KOPT-K1 (cell line): ENCODE data around the gene TGFBR1.
"Not testable (repeated sequence)": the region's sequence is repeated elsewhere in the genome, so short reads cannot be mapped to it uniquely, and the experiment has no call there.

Experiments
- H3K27ac ChIP-seq: fragments of 200-600 bp; sonication (generic); 2 replicates; pipeline ENCODE4 v1.5.1; 2016; ENCODE audit warnings: antibody characterized with exemption, mild to moderate bottlenecking, low read depth, low read length; ENCODE audit not compliant: poor library complexity, severe bottlenecking
- H3K36me3 ChIP-seq: fragments of 200-600 bp; sonication (generic); 2 replicates; pipeline ENCODE4 v1.5.1; 2017; ENCODE audit warnings: antibody characterized with exemption, mild to moderate bottlenecking, low read length, moderate library complexity; ENCODE audit not compliant: insufficient read depth
- H3K9me3 ChIP-seq: fragments of 200-600 bp; sonication (generic); 2 replicates; pipeline ENCODE4 v1.5.1; 2017; ENCODE audit warnings: antibody characterized with exemption, low read length, mild to moderate bottlenecking; ENCODE audit not compliant: insufficient read depth, poor library complexity, severe bottlenecking

TGFBR1 gene

DNA sequence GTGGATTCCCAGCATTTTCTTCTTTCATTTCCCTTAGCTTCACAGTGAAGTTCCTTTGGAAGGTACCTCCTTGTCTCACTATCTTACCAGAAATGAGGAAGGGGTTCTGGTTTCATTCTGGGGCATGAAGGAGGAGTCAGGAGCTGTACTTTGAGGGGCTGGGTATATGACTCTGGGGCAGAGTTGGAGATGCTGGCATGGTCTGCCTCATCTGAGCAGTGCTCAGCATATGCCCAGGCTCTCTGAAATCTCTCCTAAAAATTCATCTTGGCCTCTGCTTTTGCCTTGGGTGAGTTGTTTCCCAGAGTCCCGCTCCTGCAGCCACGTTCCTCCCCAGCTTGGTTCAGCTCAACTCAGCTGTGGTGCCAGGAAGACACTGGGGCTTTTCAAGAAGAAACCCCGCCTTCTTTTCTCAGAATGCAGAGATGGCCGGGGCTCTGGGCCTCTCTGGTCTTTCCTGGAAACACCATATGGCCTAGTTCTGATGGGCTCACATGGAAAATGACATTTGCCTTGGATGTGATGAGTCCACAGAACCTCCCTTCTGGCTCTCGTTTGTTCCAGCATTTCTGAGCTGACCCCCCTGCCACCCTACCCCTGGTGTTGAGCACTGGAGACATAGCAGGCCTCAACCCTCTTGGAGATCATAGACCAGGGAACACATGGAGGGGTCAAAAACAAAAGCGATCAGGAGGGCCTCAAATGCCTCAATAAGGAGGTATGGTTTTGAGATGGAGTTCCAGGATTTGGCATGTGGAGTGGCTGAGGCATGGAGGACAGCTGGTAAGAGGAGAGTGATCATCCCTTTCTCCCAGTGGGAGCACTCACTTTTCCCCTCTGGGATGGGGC, 12.0 kb upstream of the TGFBR1 start:
- Histone ChIP-seq H3K9me3 (peaks cover 22% of the 10 kb centered on the region), H3K27ac (peak overlapping the region; percentile 79)

DNA sequence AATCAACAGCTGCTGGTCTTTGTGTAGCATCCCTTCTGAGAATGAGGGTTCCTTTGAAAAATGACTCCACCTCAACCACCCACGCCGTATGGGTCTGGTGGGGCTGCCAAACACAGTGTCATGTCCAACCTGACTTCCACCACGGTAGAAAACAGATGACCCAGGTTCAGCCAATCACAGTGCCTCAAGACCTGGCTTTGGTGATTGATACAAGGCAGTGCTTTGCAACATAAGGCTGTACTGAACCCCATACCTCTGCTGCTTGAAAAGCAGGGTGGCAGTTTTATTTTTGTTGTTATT, 11.5 kb upstream of the TGFBR1 start:
- no peaks in the 10 kb centered on the region for H3K36me3 ChIP-seq
- peak overlapping the region; percentile 79 for H3K27ac ChIP-seq
- H3K9me3 ChIP-seq, result peaks cover 22% of the 10 kb centered on the region

More for the DNA sequence above, 12.0 kb upstream of the TGFBR1 start:
- no peaks in the 10 kb centered on the region for H3K36me3 ChIP-seq

DNA sequence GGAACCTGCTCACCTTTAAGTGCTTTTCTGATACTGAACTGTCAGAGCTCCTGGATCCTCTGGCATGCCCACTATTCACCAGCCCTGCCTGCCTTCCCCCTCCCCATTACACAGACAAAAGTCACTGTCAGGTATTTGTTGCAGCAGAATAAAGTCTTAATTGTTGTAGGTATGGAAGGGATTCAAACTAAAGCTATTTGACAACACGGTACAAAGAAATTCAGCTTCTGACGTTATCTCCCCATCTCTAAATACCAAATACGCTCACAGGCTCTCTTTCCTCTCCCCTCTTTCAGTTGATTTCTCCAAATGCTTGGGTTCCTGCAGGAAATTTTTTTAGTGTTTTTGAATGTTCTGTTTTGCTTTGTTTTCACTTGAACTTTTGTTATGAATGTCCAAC, 9.3 kb upstream of the TGFBR1 start:
- H3K9me3 ChIP-seq, result peaks cover 5% of the 10 kb centered on the region
- H3K36me3 ChIP-seq, result no peaks in the 10 kb centered on the region
- H3K27ac ChIP-seq, result peak overlapping the region; percentile 19

DNA sequence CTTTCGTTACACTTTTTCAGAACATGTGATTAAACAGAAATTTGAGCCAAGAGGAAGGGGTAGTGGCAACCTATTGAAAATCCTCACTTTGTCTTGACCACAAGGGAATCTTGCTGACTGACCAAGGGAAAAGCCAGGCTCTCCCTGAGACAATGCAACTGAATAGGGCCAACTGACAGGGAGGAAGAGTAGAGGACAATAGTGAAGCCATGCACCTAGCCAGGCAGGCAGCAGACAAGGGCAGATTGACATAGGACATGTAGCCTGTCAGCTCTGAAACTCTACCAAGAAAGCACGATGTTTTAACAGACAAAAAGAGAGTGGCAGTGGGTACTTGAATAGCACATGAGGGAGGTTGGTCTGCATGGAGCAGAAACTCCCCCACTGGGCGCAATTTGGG, 8.5 kb upstream of the TGFBR1 start:
- Histone ChIP-seq H3K9me3 (no peaks in the 10 kb centered on the region), H3K27ac (peak overlapping the region; percentile 19), H3K36me3 (no peaks in the 10 kb centered on the region)

DNA sequence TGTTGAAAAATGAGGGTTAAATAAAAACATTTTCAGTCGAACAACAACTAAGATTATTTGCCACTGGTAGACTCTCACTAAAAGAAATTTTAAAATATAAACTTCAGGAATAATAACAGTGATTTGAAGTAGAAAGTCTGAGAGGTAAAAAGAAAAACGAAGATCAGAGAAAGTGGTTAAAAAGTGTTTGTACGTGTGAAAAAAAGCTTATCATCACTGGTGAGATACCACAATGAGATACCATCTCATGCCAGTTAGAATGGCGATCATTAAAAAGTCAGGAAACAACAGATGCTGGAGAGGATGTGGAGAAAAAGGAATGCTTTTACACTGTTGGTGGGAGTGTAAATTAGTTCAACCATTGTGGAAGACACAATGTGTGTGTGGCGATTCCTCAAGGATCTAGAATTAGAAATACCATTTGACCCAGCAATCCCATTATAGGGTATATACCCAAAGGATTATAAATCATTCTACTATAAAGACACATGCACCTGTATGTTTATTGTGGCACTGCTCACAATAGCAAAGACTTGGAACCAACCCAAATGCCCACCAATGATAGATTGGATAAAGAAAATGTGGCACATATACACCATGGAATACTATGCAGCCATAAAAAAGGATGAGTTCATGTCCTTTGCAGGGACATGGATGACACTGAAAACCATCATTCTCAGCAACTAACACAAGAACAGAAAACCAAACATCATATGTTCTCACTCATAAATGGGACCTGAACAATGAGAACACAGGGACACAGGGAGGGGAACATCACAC, 4.9 kb upstream of the TGFBR1 start:
- not testable (repeated sequence) for H3K27ac ChIP-seq, H3K36me3 ChIP-seq, H3K9me3 ChIP-seq

DNA sequence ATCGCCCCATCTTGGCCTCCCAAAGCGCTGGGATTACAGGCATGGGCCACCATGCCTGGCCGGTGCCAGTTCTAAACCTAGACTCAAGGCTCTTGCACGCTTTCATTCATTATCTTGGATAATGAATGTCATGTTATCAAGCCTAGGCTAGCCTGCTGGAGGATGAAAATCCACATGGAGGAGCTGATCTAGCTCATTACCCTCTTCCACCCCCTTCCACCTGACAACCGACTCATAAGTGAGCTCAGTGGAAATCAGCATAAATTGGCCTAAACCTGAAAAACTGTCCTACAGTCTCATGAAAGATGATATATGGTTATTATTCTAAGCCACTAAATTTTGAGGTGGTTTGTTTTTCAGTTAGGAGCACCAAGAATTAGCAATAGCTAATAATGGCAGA, 3.6 kb upstream of the TGFBR1 start:
- Histone ChIP-seq H3K36me3 (no peaks in the 10 kb centered on the region), H3K27ac (no peak overlapping the region), H3K9me3 (no peaks in the 10 kb centered on the region)

DNA sequence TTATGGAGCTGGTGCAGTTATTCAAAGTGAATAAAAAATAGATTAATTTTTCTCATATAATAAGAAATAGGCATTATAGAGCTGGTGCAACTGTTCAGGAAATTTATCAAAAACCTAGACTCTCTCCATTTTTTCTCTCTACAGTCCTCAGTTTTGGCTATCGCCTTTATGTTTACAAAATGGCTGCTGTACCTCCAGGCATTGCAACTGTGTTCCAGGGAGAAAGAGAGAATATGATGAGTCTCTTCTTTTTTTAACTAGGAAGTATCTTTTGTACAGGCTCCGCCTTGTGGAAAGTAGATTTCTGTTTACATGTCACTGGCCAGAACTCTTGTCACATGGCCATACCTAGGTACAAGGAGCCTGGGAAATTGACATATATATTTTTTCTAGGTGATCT, 3.1 kb upstream of the TGFBR1 start:
- Histone ChIP-seq H3K36me3 (no peaks in the 10 kb centered on the region), H3K9me3 (no peaks in the 10 kb centered on the region), H3K27ac (no peak overlapping the region)

DNA sequence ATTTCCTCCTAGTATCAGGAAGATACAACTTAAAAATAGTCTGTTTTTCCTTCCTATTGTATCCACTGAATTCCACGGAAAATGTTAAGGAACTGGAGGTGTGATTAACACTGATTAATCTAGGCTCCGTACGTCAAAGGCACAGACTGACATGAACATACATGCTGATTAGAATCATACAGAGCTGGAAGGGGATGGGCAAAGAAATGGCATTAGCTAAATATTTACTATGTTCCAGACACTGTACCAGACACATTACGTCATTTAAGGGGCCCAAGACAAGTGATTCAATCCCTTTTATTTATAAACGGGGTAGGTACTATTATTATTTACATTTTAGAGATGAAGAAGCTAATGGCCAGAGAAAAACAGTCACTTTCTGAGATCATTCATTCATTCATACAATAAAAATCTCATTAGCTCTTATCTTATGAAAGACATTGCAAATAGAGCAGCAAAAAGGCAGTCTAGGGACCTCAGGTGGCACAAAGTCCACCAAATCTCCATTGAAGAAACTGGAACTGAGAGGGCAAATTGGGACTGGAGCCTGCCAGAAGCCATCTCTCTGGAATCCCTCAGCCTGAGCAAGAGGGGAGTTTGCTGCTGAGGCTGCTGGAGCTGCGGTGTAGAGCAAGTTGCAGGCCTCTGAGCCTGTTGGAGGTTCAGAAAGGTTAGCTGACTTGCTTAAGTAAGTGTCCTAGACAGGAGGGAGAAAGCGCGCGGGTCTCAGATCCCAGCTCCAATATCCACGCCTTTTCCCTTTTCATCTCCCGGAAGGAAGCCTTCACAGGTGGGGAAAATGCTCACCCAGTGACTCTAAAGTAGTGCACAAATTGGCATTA, 1.6 kb upstream of the TGFBR1 start:
- no peak overlapping the region for H3K27ac ChIP-seq
- H3K9me3 ChIP-seq, result no peaks in the 10 kb centered on the region
- no peaks in the 10 kb centered on the region for H3K36me3 ChIP-seq

DNA sequence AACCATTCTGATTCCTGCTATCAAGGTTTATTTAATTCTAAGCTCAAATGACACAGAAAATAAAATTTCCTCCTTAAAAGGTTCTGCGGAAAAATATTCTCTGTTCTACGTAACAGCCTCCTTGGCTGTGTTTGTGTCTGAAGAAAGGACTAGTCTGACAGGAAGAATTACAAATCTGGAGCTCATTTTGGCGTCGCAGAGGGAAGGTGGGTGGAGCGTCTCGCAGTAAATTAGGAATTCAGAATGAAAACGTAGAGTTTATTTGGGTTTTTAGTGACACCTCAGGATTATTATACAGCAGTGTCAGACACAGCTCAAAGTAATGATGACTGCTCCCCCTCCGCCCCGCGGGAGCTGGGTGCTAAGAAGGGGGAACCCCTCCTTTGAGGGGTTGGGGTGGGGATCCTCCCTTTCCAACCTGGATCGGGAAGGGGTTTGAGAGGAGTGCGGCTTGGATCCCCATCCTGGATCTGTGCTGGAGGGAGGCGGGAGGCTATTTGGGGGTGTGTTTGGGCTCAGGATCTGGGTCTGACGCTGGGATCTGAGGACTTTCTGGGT, 933 bp upstream of the TGFBR1 start:
- Histone ChIP-seq H3K36me3 (no peaks in the 10 kb centered on the region), H3K9me3 (no peaks in the 10 kb centered on the region), H3K27ac (peak overlapping the region; percentile 57)

DNA sequence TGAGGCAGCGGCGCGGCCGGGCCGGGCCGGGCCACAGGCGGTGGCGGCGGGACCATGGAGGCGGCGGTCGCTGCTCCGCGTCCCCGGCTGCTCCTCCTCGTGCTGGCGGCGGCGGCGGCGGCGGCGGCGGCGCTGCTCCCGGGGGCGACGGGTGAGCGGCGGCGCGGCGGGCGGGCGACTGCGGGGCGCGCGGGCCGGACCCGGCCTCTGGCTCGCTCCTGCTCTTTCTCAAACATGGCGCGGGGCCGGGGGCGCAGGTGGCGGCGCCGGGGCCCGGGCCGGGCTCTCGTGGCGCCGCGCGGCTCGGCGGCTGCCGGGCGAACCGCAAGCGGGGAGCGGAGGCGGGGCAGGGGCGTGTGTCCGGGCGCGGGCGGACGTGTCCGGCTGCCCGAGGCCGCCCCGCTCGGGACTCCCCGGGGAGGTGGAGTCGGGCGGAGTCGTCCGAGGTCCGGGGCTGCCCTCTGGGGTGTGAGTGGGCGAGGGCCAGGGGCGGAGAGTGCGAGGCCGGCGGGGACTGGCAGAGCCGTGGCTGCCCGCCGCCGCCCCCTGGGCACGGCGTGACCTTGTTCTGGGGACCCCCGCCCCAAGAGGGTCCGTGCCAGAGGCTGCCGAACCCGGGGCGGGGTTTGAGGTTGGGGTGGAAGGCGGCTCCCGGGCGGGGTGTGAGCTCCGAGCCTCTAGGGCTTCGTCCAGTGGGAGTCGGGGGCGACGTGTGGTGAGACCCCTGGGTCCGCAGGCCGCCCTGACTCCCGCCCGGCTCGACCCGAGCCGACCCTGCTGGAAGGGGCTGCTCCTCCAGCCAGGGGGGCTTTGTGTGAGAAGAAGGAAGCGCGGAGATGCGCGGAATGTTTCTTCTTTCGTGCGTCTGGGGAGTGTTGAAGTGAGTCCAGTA, 485 bp downstream of the TGFBR1 start:
- no peaks in the 10 kb centered on the region for H3K36me3 ChIP-seq
- peak overlapping the region; percentile 57 for H3K27ac ChIP-seq
- no peaks in the 10 kb centered on the region for H3K9me3 ChIP-seq

DNA sequence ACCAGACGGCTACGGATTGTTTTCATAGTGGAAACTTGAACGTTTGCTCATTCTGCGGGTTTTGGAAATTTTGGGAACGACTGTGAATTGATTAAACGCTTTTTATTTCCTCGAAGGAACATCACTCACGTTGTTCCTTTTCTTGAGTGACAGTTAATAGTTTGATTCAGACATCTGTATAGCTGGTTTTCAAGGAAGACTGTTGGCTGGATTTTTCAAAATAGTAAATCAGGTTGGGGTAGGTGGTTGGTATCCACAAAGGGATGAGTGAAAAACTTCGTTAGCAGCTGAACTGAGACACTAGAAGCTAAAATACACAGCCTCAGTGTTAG, 1.1 kb downstream of the TGFBR1 start:
- H3K36me3 ChIP-seq, result no peaks in the 10 kb centered on the region
- H3K9me3 ChIP-seq, result no peaks in the 10 kb centered on the region
- H3K27ac ChIP-seq, result peak overlapping the region; percentile 57

DNA sequence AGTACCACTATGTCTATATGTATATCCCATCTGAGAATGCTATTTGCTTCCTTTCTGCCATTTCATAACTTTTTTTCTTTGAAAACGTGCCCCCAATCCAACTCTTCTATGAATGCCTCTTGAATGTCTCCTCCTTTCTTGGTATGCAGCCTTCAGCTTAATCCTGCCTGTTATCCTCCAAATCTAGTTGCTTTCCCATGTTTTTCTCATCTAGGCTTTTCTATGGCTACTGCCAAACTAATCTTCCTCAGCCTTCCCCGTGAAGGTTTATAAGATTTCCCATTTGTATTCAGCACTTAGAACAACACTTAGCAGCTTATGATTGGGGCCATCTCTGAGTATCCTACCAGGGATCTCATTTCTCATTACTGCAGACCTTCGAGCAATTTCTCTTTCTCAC, 2.5 kb downstream of the TGFBR1 start:
- H3K36me3 ChIP-seq, result no peaks in the 10 kb centered on the region
- no peak overlapping the region for H3K27ac ChIP-seq
- H3K9me3 ChIP-seq, result no peaks in the 10 kb centered on the region

DNA sequence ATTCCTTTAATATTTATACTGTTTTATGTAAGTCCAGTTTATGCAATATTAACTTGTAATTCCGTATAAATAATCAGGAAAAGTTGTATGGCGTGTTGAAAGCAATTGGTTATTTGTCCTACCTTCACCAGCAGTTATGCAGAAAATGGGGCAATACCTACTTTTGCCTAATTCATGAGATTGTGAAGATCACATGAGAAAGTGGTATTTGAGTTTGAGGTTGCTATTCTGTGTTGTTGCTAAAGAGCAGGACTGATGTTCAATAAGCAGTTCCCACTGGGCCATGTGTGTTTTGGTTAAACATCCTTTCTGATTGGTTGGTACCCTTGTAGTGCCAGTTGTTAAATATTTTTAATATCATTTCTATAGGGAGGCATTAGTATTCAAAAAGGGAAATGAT, 3.2 kb downstream of the TGFBR1 start:
- Histone ChIP-seq H3K9me3 (no peaks in the 10 kb centered on the region), H3K36me3 (no peaks in the 10 kb centered on the region), H3K27ac (no peak overlapping the region)

DNA sequence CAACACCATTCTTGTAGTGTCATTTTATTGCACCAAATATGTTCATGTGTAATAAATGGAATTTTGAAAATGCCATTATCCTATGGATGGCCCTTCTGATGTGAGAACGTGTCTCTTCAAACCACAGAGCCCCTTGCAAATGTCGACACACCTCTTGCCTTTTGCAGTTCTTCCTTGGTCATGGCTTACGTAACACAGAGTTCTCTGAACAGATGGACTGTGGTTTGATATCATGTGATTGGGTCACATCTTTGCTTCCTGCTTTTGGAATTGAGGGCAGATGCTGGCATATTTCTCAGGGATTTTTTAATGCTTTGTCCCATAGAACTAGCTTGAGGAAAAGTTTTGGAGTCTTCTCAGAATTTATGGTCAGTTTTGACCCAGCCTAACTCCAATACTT, 4.6 kb downstream of the TGFBR1 start:
- no peaks in the 10 kb centered on the region for H3K9me3 ChIP-seq
- no peaks in the 10 kb centered on the region for H3K36me3 ChIP-seq
- H3K27ac ChIP-seq, result no peak overlapping the region
